Cardiac septum (tissue), 1 donor: Measurements from ENCODE around the gene WNT11. TPM values are rescaled to one million over a fixed set of nuclear protein-coding genes. Genes with fewer than 3 reads are reported as not detected.

ENCODE experiments used
- DNase-seq: peaks from one replicate; pipeline ENCODE4 v3.0.0-alpha.2; 2020; ENCODE audit warnings: low spot score
- intact Hi-C: fragments of 100-400 bp; cut with DNase I; formaldehyde crosslinking; loops from one replicate; pipeline ENCODE4 v1.14.0; 2022
- total RNA-seq: library from RNA; stranded (reverse); fragmentation: NEBNext Ultra II Directional; extraction: Animal tissue kit (Norgen Biotek cat#: 25700); gene quantifications from one replicate; pipeline ENCODE4 v1.2.1, GENCODE V29; 2021
- donor health status: DM: no; HTN: no; CAD: no.

Gene WNT11
- total RNA-seq, 1 donor from 2014 or later, result 9.2 TPM

DNA sequence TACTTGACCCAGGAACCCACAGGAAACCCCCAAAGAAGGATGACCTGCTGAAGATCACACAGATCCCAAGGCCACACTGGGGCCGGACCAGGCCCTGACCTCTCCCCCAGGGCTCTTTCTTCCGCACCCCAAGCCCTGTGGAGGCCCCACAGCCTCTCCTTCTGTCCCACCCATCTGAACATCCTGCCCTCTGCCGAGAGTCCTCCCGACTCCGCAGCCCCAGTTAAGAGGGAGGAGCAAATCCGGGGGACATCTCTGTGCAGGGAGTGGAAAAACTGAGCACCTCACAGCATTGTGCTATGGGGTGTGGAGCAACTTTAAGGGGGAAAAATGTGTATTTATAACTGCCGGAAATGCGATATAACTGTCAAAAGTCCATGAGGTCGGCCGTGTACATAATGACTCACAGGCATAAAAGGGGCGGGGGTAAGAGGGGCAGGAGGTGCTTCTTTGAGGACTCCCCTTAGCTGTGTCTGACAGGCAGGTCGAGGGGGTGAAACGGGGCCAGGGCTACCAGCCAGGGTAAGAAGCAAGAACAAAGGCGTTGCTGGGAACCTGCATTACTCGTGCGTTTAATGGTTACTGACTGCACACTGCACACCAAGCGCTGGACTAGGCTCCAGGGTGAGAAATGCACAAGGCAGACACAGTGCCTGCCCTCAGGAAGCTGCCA, 57.2 kb downstream of the WNT11 start:
- intact Hi-C loops, result no loop called here
- DNase-seq, result no peak

GRCh38 chr11:76148231-76148630, 58.1 kb downstream of the WNT11 start:
- DNase-seq, result no peak
- intact Hi-C loops, result no loop called here

DNA sequence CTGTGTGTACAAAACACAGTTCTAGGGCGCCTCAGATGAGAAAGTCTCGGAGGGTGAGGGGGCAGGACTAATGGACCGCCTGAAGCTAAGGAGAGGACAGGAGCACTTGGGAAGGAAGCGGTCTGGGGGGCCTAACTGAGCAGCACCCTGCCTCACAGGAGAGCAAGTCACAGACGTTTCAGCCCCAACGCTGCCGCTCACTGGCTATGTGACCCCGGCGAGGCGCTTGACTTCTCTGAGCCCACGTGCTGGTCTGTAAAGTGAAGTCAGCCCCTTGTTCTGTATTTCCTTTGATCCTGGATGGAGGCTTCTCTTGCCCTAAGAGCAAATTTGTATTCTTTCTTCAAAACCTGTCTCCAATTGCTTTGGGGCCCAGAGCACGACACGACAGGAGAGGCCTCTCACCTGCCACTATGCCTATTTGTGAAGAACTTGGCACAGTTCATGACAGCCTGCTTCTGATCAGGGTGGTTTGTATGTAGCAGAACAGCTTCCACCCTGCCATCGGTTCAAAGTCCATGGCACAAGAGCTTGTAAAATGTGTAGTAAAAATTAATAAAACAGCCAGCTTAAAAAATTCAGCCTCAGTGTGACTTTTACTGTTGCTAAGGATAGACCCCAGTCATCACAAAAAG, 59.1 kb downstream of the WNT11 start:
- no peak for DNase-seq
- intact Hi-C loops, result no loop called here

DNA sequence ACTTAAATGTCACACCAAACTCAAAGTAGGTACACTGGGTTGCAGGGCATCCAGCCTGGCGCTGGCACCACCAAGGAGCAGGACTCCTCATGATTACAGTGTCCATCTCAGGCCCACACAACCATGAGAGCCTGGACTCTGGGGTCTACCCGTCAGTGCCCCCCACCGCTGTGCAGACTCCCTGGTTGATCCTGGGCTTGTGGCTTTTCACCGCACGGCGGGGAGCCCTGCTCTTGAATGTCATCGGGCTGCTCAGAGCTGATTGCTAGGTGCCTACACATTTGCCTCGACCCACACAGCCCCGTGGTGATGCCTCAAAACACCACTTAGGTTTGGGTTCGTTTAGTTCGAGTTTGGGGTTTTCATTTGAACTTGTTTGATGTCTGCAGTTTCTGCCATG, 63.0 kb downstream of the WNT11 start:
- DNase-seq, result no peak
- intact Hi-C loops, result no loop called here

GRCh38 chr11:76141901-76142588, 64.3 kb downstream of the WNT11 start:
- intact Hi-C loops, result no loop called here
- DNase-seq, result no peak

DNA sequence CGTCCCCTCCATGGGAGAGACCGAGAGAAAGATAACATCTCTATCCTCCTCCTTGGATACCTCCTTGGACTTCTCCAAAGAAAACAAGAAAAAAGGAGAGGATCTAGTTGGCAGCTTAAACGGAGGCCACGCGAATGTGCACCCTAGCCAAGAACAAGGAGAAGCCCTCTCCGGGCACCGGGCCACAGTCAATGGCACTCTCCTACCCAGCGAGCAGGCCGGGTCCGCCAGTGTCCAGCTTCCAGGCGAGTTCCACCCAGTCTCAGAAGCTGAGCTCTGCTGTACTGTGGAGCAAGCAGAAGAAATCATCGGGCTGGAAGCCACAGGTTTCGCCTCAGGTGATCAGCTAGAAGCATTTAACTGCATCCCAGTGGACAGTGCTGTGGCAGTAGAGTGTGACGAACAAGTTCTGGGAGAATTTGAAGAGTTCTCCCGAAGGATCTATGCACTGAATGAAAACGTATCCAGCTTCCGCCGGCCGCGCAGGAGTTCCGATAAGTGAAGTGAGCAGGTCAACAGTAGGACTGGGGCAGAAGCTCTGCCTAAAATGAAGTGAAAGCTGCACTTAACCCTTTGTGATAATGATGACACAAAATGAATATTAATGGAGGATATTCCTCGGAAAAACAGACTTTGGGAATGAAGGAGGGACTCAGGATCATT, 65.3 kb downstream of the WNT11 start:
- intact Hi-C loops, result no loop called here
- no peak for DNase-seq

DNA sequence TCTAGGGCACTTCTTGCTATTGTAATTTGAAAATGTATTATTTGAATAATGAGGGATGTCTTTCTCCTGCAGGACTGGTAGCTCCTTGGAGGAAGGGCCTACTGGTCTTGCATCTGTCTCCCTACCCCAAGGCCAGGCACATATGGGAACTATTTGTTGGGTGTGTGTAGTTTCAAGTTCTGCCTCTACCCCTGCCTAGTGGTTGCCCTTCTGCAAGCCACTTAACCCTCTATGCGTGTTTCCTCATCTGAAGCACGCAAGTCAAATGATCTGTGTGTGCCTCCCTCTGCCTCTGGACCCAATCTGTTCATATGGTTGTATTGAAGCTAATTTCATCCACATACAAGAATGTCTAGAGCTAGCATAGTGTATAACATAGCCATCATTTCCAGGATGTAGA, 67.0 kb downstream of the WNT11 start:
- intact Hi-C loops, result no loop called here
- DNase-seq, result no peak

Other genes with a start within 250 kb of the WNT11 start
- 25.8 TPM for gene THAP12, start 174.6 kb upstream of the WNT11 start, total RNA-seq
- 0.97 TPM for gene GVQW3, start 174.8 kb upstream of the WNT11 start, total RNA-seq
- gene EMSY, start 238.5 kb upstream of the WNT11 start, total RNA-seq, result 17.0 TPM